ENCODE measurements around the gene CNTRL.
A peak's percentile ranks its signal among the peaks of the same experiment; 100 is the strongest.
"Not testable (repeated sequence)": the region's sequence is repeated elsewhere in the genome, so short reads cannot be mapped to it uniquely, and the experiment has no call there.

Gene CNTRL

GRCh38 chr9:121107881-121108280 is 33.1 kb downstream of the CNTRL start:
- no peak overlapping the region for H3K27ac ChIP-seq (ENCODE audit: low read length)
- H3K4me1 ChIP-seq (ENCODE audit: control insufficient read depth in 1 of 2, insufficient read depth in 2 of 2, low read length in 2 of 2) = no peaks in the 10 kb centered on the region
- H3K27me3 ChIP-seq (ENCODE audit: low read depth, low read length) = no peaks in the 10 kb centered on the region
- H3K4me3 ChIP-seq (ENCODE audit: low read depth in 1 of 2, low read length in 2 of 2) = no peak overlapping the region
- no peaks in the 10 kb centered on the region for H3K9me3 ChIP-seq (ENCODE audit: control insufficient read depth in 1 of 2, low read length in 2 of 2)
- H3K36me3 ChIP-seq (ENCODE audit: control insufficient read depth in 1 of 2, insufficient read depth in 2 of 2, low read length in 2 of 2) = no peaks in the 10 kb centered on the region

- Histone ChIP-seq H3K27me3 (ENCODE audit: low read depth, low read length) (no peaks in the 10 kb centered on the region), H3K9me3 (ENCODE audit: control insufficient read depth in 1 of 2, low read length in 2 of 2) (no peaks in the 10 kb centered on the region), H3K36me3 (ENCODE audit: control insufficient read depth in 1 of 2, insufficient read depth in 2 of 2, low read length in 2 of 2) (no peaks in the 10 kb centered on the region), H3K4me1 (ENCODE audit: control insufficient read depth in 1 of 2, insufficient read depth in 2 of 2, low read length in 2 of 2) (no peaks in the 10 kb centered on the region), H3K27ac (ENCODE audit: low read length) (no peak overlapping the region), H3K4me3 (ENCODE audit: low read depth in 1 of 2, low read length in 2 of 2) (no peak overlapping the region)
Observed at GRCh38 chr9:121115466-121115865, 40.7 kb downstream of the CNTRL start.

GRCh38 chr9:121118266-121118665 is 43.5 kb downstream of the CNTRL start:
- H3K36me3 ChIP-seq (ENCODE audit: control insufficient read depth in 1 of 2, insufficient read depth in 2 of 2, low read length in 2 of 2) = no peaks in the 10 kb centered on the region
- H3K27me3 ChIP-seq (ENCODE audit: low read depth, low read length) = no peaks in the 10 kb centered on the region

GRCh38 chr9:121120386-121120785 is 45.6 kb downstream of the CNTRL start:
- no peaks in the 10 kb centered on the region for H3K9me3 ChIP-seq (ENCODE audit: control insufficient read depth in 1 of 2, low read length in 2 of 2)
- no peak overlapping the region for H3K4me3 ChIP-seq (ENCODE audit: low read depth in 1 of 2, low read length in 2 of 2)
- H3K36me3 ChIP-seq (ENCODE audit: control insufficient read depth in 1 of 2, insufficient read depth in 2 of 2, low read length in 2 of 2) = peaks cover 0 to under 1% of the 10 kb centered on the region in 2 donors
- H3K27ac ChIP-seq (ENCODE audit: low read length) = no peak overlapping the region
- peaks cover 8% of the 10 kb centered on the region in 2 donors for H3K4me1 ChIP-seq (ENCODE audit: control insufficient read depth in 1 of 2, insufficient read depth in 2 of 2, low read length in 2 of 2)
- H3K27me3 ChIP-seq (ENCODE audit: low read depth, low read length) = no peaks in the 10 kb centered on the region

More at GRCh38 chr9:121118266-121118665, 43.5 kb downstream of the CNTRL start:
- H3K4me1 ChIP-seq (ENCODE audit: control insufficient read depth in 1 of 2, insufficient read depth in 2 of 2, low read length in 2 of 2) = peaks cover 8% of the 10 kb centered on the region in 2 donors
- no peak overlapping the region for H3K4me3 ChIP-seq (ENCODE audit: low read depth in 1 of 2, low read length in 2 of 2)
- no peaks in the 10 kb centered on the region for H3K9me3 ChIP-seq (ENCODE audit: control insufficient read depth in 1 of 2, low read length in 2 of 2)
- no peak overlapping the region for H3K27ac ChIP-seq (ENCODE audit: low read length)

- Histone ChIP-seq H3K36me3 (ENCODE audit: control insufficient read depth in 1 of 2, insufficient read depth in 2 of 2, low read length in 2 of 2) (peaks cover 5 to 6% of the 10 kb centered on the region in 2 donors), H3K27me3 (ENCODE audit: low read depth, low read length) (no peaks in the 10 kb centered on the region), H3K4me1 (ENCODE audit: control insufficient read depth in 1 of 2, insufficient read depth in 2 of 2, low read length in 2 of 2) (peaks cover 8% of the 10 kb centered on the region in 2 donors), H3K4me3 (ENCODE audit: low read depth in 1 of 2, low read length in 2 of 2) (peak overlapping the region; percentile 65 to 66), H3K27ac (ENCODE audit: low read length) (peak overlapping the region; percentile 70), H3K9me3 (ENCODE audit: control insufficient read depth in 1 of 2, low read length in 2 of 2) (no peaks in the 10 kb centered on the region)
Observed at GRCh38 chr9:121121582-121122087, 46.9 kb downstream of the CNTRL start.

GRCh38 chr9:121122246-121123032 is 47.7 kb downstream of the CNTRL start:
- H3K4me1 ChIP-seq (ENCODE audit: control insufficient read depth in 1 of 2, insufficient read depth in 2 of 2, low read length in 2 of 2) = peaks cover 8% of the 10 kb centered on the region in 2 donors
- peak overlapping the region; percentile 70 for H3K27ac ChIP-seq (ENCODE audit: low read length)
- H3K9me3 ChIP-seq (ENCODE audit: control insufficient read depth in 1 of 2, low read length in 2 of 2) = no peaks in the 10 kb centered on the region
- no peaks in the 10 kb centered on the region for H3K27me3 ChIP-seq (ENCODE audit: low read depth, low read length)
- peaks cover 6 to 10% of the 10 kb centered on the region in 2 donors for H3K36me3 ChIP-seq (ENCODE audit: control insufficient read depth in 1 of 2, insufficient read depth in 2 of 2, low read length in 2 of 2)
- H3K4me3 ChIP-seq (ENCODE audit: low read depth in 1 of 2, low read length in 2 of 2) = peak overlapping the region; percentile 65 to 66

- no peaks in the 10 kb centered on the region for H3K9me3 ChIP-seq (ENCODE audit: control insufficient read depth in 1 of 2, low read length in 2 of 2)
- H3K4me1 ChIP-seq (ENCODE audit: control insufficient read depth in 1 of 2, insufficient read depth in 2 of 2, low read length in 2 of 2) = peaks cover 8% of the 10 kb centered on the region in 2 donors
- peaks cover 6 to 10% of the 10 kb centered on the region in 2 donors for H3K36me3 ChIP-seq (ENCODE audit: control insufficient read depth in 1 of 2, insufficient read depth in 2 of 2, low read length in 2 of 2)
- no peak overlapping the region for H3K27ac ChIP-seq (ENCODE audit: low read length)
- H3K4me3 ChIP-seq (ENCODE audit: low read depth in 1 of 2, low read length in 2 of 2) = no peak overlapping the region
- no peaks in the 10 kb centered on the region for H3K27me3 ChIP-seq (ENCODE audit: low read depth, low read length)
Observed at GRCh38 chr9:121123816-121124535, 49.2 kb downstream of the CNTRL start.

- no peaks in the 10 kb centered on the region for H3K27me3 ChIP-seq (ENCODE audit: low read depth, low read length)
- H3K9me3 ChIP-seq (ENCODE audit: control insufficient read depth in 1 of 2, low read length in 2 of 2) = no peaks in the 10 kb centered on the region
- H3K27ac ChIP-seq (ENCODE audit: low read length) = no peak overlapping the region
- H3K4me1 ChIP-seq (ENCODE audit: control insufficient read depth in 1 of 2, insufficient read depth in 2 of 2, low read length in 2 of 2) = peaks cover 8% of the 10 kb centered on the region in 2 donors
- H3K4me3 ChIP-seq (ENCODE audit: low read depth in 1 of 2, low read length in 2 of 2) = no peak overlapping the region
- peaks cover 6 to 10% of the 10 kb centered on the region in 2 donors for H3K36me3 ChIP-seq (ENCODE audit: control insufficient read depth in 1 of 2, insufficient read depth in 2 of 2, low read length in 2 of 2)
Observed at GRCh38 chr9:121125590-121125989, 50.8 kb downstream of the CNTRL start.

- H3K27ac ChIP-seq (ENCODE audit: low read length); H3K9me3 ChIP-seq (ENCODE audit: control insufficient read depth in 1 of 2, low read length in 2 of 2); H3K27me3 ChIP-seq (ENCODE audit: low read depth, low read length); H3K4me1 ChIP-seq (ENCODE audit: control insufficient read depth in 1 of 2, insufficient read depth in 2 of 2, low read length in 2 of 2); H3K4me3 ChIP-seq (ENCODE audit: low read depth in 1 of 2, low read length in 2 of 2): not testable (repeated sequence)
- H3K36me3 ChIP-seq (ENCODE audit: control insufficient read depth in 1 of 2, insufficient read depth in 2 of 2, low read length in 2 of 2) = peaks cover 6 to 10% of the 10 kb centered on the region in 2 donors
Observed at GRCh38 chr9:121129384-121129783, 54.6 kb downstream of the CNTRL start.

GRCh38 chr9:121133104-121133816 is 58.5 kb downstream of the CNTRL start:
- Histone ChIP-seq H3K27me3 (ENCODE audit: low read depth, low read length) (no peaks in the 10 kb centered on the region), H3K4me3 (ENCODE audit: low read depth in 1 of 2, low read length in 2 of 2) (no peak overlapping the region), H3K36me3 (ENCODE audit: control insufficient read depth in 1 of 2, insufficient read depth in 2 of 2, low read length in 2 of 2) (peaks cover 12 to 16% of the 10 kb centered on the region in 2 donors), H3K9me3 (ENCODE audit: control insufficient read depth in 1 of 2, low read length in 2 of 2) (no peaks in the 10 kb centered on the region), H3K27ac (ENCODE audit: low read length) (no peak overlapping the region), H3K4me1 (ENCODE audit: control insufficient read depth in 1 of 2, insufficient read depth in 2 of 2, low read length in 2 of 2) (no peaks in the 10 kb centered on the region)

- Histone ChIP-seq H3K4me1 (ENCODE audit: control insufficient read depth in 1 of 2, insufficient read depth in 2 of 2, low read length in 2 of 2) (no peaks in the 10 kb centered on the region), H3K9me3 (ENCODE audit: control insufficient read depth in 1 of 2, low read length in 2 of 2) (no peaks in the 10 kb centered on the region), H3K27ac (ENCODE audit: low read length) (no peak overlapping the region), H3K27me3 (ENCODE audit: low read depth, low read length) (no peaks in the 10 kb centered on the region), H3K36me3 (ENCODE audit: control insufficient read depth in 1 of 2, insufficient read depth in 2 of 2, low read length in 2 of 2) (peaks cover 36 to 40% of the 10 kb centered on the region in 2 donors), H3K4me3 (ENCODE audit: low read depth in 1 of 2, low read length in 2 of 2) (no peak overlapping the region)
Observed at GRCh38 chr9:121135642-121136041, 60.9 kb downstream of the CNTRL start.

All from muscle layer of duodenum (tissue), 2 donors.